Suprapubic skin (tissue), 4 donors: ENCODE measurements around the gene SH3GLB1. TPM values are rescaled to one million over a fixed set of nuclear protein-coding genes. Genes with fewer than 3 reads are reported as not detected.

Experiments
- DNase-seq, 2 donors: peaks; one replicate each; pipeline ENCODE4 v3.0.0-alpha.2; 2019; ENCODE audit warnings: low spot score in 2 of 2
- H3K27ac ChIP-seq: fragments of 200-600 bp; sonication (generic); one replicate; pipeline ENCODE4 v1.5.1; 2019
- H3K27me3 ChIP-seq: fragments of 200-600 bp; sonication (generic); one replicate; pipeline ENCODE4 v1.5.1; 2019
- H3K36me3 ChIP-seq: fragments of 200-600 bp; sonication (generic); one replicate; pipeline ENCODE4 v1.5.1; 2019
- H3K4me1 ChIP-seq: fragments of 200-600 bp; sonication (generic); one replicate; pipeline ENCODE4 v1.5.1; 2019
- H3K4me3 ChIP-seq: fragments of 200-600 bp; sonication (generic); one replicate; pipeline ENCODE4 v1.5.1; 2019; ENCODE audit warnings: mild to moderate bottlenecking
- H3K9me3 ChIP-seq: fragments of 200-600 bp; sonication (generic); one replicate; pipeline ENCODE4 v1.5.1; 2019
- EP300 ChIP-seq: sonication (generic); formaldehyde crosslinking; IDR thresholded peaks from one replicate; pipeline ENCODE4 v1.6.1; 2017; ENCODE audit warnings: antibody characterized with exemption
- POLR2A ChIP-seq, 2 donors: fragments of 450-650 bp; IDR thresholded peaks; one replicate each; pipeline ENCODE4 v1.6.1; 2017; ENCODE audit warnings: antibody characterized with exemption in 2 of 2, mild to moderate bottlenecking in 2 of 2, moderate library complexity in 2 of 2
- POLR2AphosphoS5 ChIP-seq, 3 donors: sonication (generic); formaldehyde crosslinking; IDR thresholded peaks; one replicate each; pipeline ENCODE4 v1.6.1; 2017; ENCODE audit warnings: antibody characterized with exemption in 3 of 3
- whole genome bisulfite sequencing: methylation state at CpG from one replicate; pipeline ENCODE4 v1.1.5; 2018; 5-methylcytosine and 5-hydroxymethylcytosine counted together
- total RNA-seq, 4 donors: library from RNA; depleted of rRNA; stranded (reverse); fragments of >200 nt; gene quantifications; one replicate each; pipeline ENCODE4 v1.1.0, GENCODE V29; 2016
- TF ChIP-seq, protein P1 (sequence below), 2 donors: fragments of 200-600 bp in 1 of 2; fragments of 450-650 bp in 1 of 2; sonication (generic) in 1 of 2; IDR thresholded peaks; one replicate each; pipeline ENCODE4 v1.5.1; 2016 to 2019; ENCODE audit warnings: antibody characterized with exemption in 2 of 2, mild to moderate bottlenecking in 1 of 2, moderate library complexity in 1 of 2

SH3GLB1 gene
- total RNA-seq, 4 donors from 2014 or later, result 41.4 to 65.3 (median 52.4) TPM

DNA sequence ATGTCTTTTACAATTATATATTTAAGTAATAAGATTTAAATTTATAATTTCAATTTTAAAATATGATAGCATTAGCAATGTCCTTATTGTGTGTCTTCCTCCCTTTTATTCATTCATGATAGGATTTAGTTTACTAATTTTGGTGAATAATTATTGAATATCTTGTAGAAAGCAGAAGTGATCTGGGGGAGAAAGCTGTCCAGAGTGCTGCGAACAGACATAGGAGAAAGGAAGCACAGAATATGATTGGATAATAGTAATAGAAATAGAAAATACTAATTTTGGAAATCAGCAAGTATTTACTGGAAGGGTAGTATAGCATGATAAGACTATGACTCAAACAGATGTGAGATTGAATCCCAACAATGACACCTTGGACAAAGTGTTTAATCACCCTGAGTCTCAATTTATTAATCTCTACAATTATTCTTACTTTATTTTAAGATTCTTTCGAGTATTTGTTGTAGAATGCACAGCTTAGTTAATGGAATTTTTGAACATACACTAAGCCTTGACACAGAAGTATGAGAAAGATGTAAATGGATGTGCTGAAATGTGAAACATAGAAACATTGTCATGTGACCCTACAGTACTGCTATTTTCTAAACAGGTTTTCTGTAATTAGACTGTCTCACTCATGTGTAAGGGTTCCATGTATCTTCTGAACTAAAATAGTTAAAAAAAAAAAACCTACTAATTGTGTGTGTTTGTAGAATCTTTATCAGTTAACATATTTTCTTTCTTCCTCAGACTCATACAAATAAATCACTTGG lies 7.9 kb downstream of the SH3GLB1 start:
- H3K36me3 ChIP-seq, result peaks cover 11% of the 10 kb centered on the region
- no peaks in the 10 kb centered on the region for H3K27me3 ChIP-seq
- H3K27ac ChIP-seq, result no peak overlapping the region
- WGBS, result 88% methylated on average over 2 of the region's 2 CpGs
- no peaks in the 10 kb centered on the region for H3K9me3 ChIP-seq
- no peak overlapping the region for H3K4me3 ChIP-seq
- peaks cover 72% of the 10 kb centered on the region for H3K4me1 ChIP-seq
- no peak for TF ChIP-seq EP300
- no peak for TF ChIP-seq POLR2A (IDR thresholded peaks at IDR 0.05)
- TF ChIP-seq, protein P1, sequence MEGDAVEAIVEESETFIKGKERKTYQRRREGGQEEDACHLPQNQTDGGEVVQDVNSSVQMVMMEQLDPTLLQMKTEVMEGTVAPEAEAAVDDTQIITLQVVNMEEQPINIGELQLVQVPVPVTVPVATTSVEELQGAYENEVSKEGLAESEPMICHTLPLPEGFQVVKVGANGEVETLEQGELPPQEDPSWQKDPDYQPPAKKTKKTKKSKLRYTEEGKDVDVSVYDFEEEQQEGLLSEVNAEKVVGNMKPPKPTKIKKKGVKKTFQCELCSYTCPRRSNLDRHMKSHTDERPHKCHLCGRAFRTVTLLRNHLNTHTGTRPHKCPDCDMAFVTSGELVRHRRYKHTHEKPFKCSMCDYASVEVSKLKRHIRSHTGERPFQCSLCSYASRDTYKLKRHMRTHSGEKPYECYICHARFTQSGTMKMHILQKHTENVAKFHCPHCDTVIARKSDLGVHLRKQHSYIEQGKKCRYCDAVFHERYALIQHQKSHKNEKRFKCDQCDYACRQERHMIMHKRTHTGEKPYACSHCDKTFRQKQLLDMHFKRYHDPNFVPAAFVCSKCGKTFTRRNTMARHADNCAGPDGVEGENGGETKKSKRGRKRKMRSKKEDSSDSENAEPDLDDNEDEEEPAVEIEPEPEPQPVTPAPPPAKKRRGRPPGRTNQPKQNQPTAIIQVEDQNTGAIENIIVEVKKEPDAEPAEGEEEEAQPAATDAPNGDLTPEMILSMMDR (IDR thresholded peaks at IDR 0.05), result no peak
- TF ChIP-seq POLR2AphosphoS5 (IDR thresholded peaks at IDR 0.05), result no peak
- DNase-seq, result no peak

DNA sequence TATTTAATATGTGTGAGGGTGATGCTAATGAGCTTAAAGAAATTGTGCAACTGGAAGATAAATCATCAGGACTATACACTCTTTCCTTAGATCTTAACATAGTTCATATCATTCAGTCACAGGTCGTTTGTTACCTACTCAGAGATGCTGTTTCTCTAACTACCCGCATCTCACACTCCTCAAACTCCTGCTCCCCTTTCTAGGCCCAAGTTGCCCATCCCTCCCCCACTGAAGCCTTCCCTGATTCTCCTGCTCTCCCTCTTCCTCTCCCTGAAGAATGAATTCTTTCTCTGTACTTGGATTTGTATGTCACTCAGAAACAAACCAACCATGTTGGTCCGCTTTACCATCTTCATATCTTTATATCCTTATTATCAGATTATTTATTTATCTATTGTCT lies 9.1 kb downstream of the SH3GLB1 start:
- Histone ChIP-seq H3K36me3 (peaks cover 15% of the 10 kb centered on the region), H3K4me1 (peaks cover 61% of the 10 kb centered on the region), H3K27ac (no peak overlapping the region), H3K9me3 (no peaks in the 10 kb centered on the region), H3K4me3 (no peak overlapping the region), H3K27me3 (no peaks in the 10 kb centered on the region)
- no peak for DNase-seq
- 85% methylated on average over 3 of the region's 3 CpGs for WGBS
- no peak for TF ChIP-seq EP300
- TF ChIP-seq, protein P1 (IDR thresholded peaks at IDR 0.05), result no peak
- TF ChIP-seq POLR2AphosphoS5 (IDR thresholded peaks at IDR 0.05), result no peak
- no peak for TF ChIP-seq POLR2A (IDR thresholded peaks at IDR 0.05)

DNA sequence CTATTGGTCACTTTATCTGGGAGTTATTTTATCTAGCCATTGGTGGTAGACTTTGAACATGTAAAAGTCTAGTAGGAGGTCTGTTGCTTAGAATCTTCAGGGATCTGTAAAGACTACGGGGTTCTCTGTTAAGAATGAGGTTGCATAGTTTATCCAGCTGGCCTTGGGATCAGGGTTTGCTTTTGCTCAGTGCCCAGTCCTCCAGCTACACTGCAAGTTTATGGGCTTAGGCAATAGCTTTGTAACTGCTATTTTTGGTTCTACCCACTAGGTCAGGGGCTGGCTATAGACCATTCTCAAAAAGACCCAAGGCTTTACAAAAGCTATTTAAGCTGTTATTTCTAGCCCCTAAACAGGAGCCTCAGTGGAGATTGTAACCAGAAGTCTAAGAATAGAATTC lies 9.8 kb downstream of the SH3GLB1 start:
- no peak for DNase-seq
- TF ChIP-seq EP300 (no peak), POLR2AphosphoS5 (IDR thresholded peaks at IDR 0.05) (no peak), POLR2A (IDR thresholded peaks at IDR 0.05) (no peak)
- TF ChIP-seq, protein P1 (IDR thresholded peaks at IDR 0.05), result no peak
- 79% methylated on average over 1 of the region's 1 CpG for WGBS
- Histone ChIP-seq H3K4me1 (peaks cover 55% of the 10 kb centered on the region), H3K36me3 (peaks cover 15% of the 10 kb centered on the region), H3K9me3 (no peaks in the 10 kb centered on the region), H3K27ac (no peak overlapping the region), H3K4me3 (no peak overlapping the region), H3K27me3 (no peaks in the 10 kb centered on the region)

DNA sequence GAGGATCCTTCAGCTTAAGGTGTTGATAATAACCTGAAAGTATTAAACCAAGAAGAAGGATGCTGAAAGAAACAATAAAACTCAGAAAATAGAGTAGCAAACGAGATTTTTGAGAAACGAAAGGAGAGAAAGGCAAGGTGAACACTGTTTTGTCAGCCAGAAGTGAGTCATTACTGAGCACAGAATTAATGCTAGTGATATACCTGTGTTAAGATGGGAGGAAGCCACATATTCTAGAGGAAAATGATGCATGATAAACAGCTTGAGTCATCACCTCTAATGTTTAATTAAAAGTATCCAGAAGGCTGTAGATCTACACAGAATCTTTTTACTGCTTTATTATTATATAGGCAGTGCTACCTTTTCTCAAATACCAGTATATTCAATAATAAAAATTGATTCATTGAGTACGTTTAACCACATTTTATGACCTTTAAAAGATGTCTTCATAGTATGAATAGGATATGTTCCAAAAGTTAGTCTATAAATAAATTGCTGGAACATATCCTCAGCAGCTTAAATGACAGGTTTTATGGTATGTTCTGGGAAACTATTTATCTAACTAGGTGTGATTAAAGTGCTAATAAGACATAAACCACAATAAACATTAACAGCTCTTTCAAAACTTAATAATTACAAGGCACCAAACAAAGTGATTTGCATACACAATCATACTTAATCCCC lies 10.3 kb downstream of the SH3GLB1 start:
- H3K4me3 ChIP-seq, result no peak overlapping the region
- H3K27ac ChIP-seq, result no peak overlapping the region
- no peak for DNase-seq
- 50% methylated on average over 3 of the region's 3 CpGs for WGBS
- peaks cover 49% of the 10 kb centered on the region for H3K4me1 ChIP-seq
- no peaks in the 10 kb centered on the region for H3K27me3 ChIP-seq
- no peaks in the 10 kb centered on the region for H3K9me3 ChIP-seq
- H3K36me3 ChIP-seq, result peaks cover 20% of the 10 kb centered on the region
- TF ChIP-seq EP300, result no peak
- TF ChIP-seq, protein P1 (IDR thresholded peaks at IDR 0.05), result no peak
- no peak for TF ChIP-seq POLR2A (IDR thresholded peaks at IDR 0.05)
- no peak for TF ChIP-seq POLR2AphosphoS5 (IDR thresholded peaks at IDR 0.05)

DNA sequence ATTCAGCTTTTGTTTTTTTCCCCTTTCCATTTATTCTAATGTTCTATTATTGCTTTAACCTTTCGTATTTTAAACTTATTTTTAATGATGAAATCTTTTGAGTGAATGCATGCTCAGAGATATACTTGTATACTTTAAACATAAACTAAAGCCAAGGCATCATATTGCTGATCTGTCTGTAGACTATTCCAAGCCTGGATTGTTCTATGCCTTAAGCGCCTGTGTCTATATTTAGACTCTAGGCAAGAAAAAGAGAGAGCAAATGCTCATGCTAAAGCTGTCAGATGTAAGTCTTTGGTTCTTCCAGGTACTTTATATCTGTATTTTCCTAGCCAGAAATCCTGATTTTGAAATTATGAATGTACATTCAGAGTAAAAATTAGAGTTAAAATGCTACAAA lies 14.4 kb downstream of the SH3GLB1 start:
- no peak for DNase-seq
- peaks cover 19% of the 10 kb centered on the region for H3K4me1 ChIP-seq
- WGBS, result 95% methylated on average over 2 of the region's 2 CpGs
- peaks cover 56% of the 10 kb centered on the region for H3K36me3 ChIP-seq
- TF ChIP-seq POLR2AphosphoS5 (IDR thresholded peaks at IDR 0.05) (no peak), POLR2A (IDR thresholded peaks at IDR 0.05) (no peak), EP300 (no peak)
- TF ChIP-seq, protein P1 (IDR thresholded peaks at IDR 0.05), result no peak
- H3K27ac ChIP-seq, result no peak overlapping the region
- no peaks in the 10 kb centered on the region for H3K9me3 ChIP-seq
- H3K4me3 ChIP-seq, result no peak overlapping the region
- no peaks in the 10 kb centered on the region for H3K27me3 ChIP-seq
